Measurements from ENCODE around the gene GPX7. TPM values are rescaled to one million over a fixed set of nuclear protein-coding genes. Genes with fewer than 3 reads are reported as not detected.

GPX7 gene
- total and polyA plus RNA-seq, 5 donors = 9.4 to 13.9 (median 11.8) TPM

GRCh38 chr1:52651904-52652303 lies 49.7 kb downstream of the GPX7 start:
- no peaks in the 10 kb centered on the region for H3K4me1 ChIP-seq (ENCODE audit: control insufficient read depth, insufficient read depth, low read length)
- H3K27me3 ChIP-seq (ENCODE audit: control insufficient read depth, insufficient read depth) = no peaks in the 10 kb centered on the region
- no peak overlapping the region for H3K27ac ChIP-seq (ENCODE audit: low read length)
- DNase-seq (no peak), ATAC-seq (no peak)
- no peaks in the 10 kb centered on the region for H3K9me3 ChIP-seq (ENCODE audit: control insufficient read depth, low read length)
- 84% methylated on average over 1 of the region's 1 CpG for WGBS
- intact Hi-C loops (cut with DNase I) = no loop called here
- H3K4me3 ChIP-seq (ENCODE audit: low read length) = no peak overlapping the region

GRCh38 chr1:52653207-52653849 lies 51.2 kb downstream of the GPX7 start:
- intact Hi-C loops (cut with DNase I) = no loop called here
- no peak overlapping the region for H3K4me3 ChIP-seq (ENCODE audit: low read length)
- ATAC-seq (no peak), DNase-seq (no peak)
- 93% methylated on average over 5 of the region's 5 CpGs for WGBS
- H3K27ac ChIP-seq (ENCODE audit: low read length) = no peak overlapping the region
- H3K4me1 ChIP-seq (ENCODE audit: control insufficient read depth, insufficient read depth, low read length) = no peaks in the 10 kb centered on the region
- no peaks in the 10 kb centered on the region for H3K27me3 ChIP-seq (ENCODE audit: control insufficient read depth, insufficient read depth)
- no peaks in the 10 kb centered on the region for H3K9me3 ChIP-seq (ENCODE audit: control insufficient read depth, low read length)

- H3K27me3 ChIP-seq (ENCODE audit: control insufficient read depth, insufficient read depth) = no peaks in the 10 kb centered on the region
- intact Hi-C loops (cut with DNase I) = no loop called here
- DNase-seq (no peak), ATAC-seq (no peak)
- peaks cover 2% of the 10 kb centered on the region for H3K4me1 ChIP-seq (ENCODE audit: control insufficient read depth, insufficient read depth, low read length)
- no peak overlapping the region for H3K4me3 ChIP-seq (ENCODE audit: low read length)
- no peaks in the 10 kb centered on the region for H3K9me3 ChIP-seq (ENCODE audit: control insufficient read depth, low read length)
- H3K27ac ChIP-seq (ENCODE audit: low read length) = no peak overlapping the region
Observed at GRCh38 chr1:52654063-52654462, 51.9 kb downstream of the GPX7 start.

GRCh38 chr1:52657702-52658101 lies 55.5 kb downstream of the GPX7 start:
- WGBS = 92% methylated on average over 3 of the region's 3 CpGs
- DNase-seq = no peak
- H3K4me3 ChIP-seq (ENCODE audit: low read length) = no peak overlapping the region
- H3K27ac ChIP-seq (ENCODE audit: low read length) = no peak overlapping the region
- ATAC-seq = no peak
- H3K4me1 ChIP-seq (ENCODE audit: control insufficient read depth, insufficient read depth, low read length) = peaks cover 3% of the 10 kb centered on the region
- intact Hi-C loops (cut with DNase I) = no loop called here
- H3K9me3 ChIP-seq (ENCODE audit: control insufficient read depth, low read length) = no peaks in the 10 kb centered on the region
- no peaks in the 10 kb centered on the region for H3K27me3 ChIP-seq (ENCODE audit: control insufficient read depth, insufficient read depth)

Other genes starting within 250 kb of the GPX7 start
- gene CC2D1B, start 236.2 kb upstream of the GPX7 start, total RNA-seq = 10 to 100 TPM; 15.6 to 20.1 (median 17.8) TPM
- 13.1 TPM for gene CC2D1B, start 236.2 kb upstream of the GPX7 start, polyA plus RNA-seq
- under 1 TPM; 0.08 to 0.47 (median 0.23) TPM for gene ORC1, start 197.9 kb upstream of the GPX7 start, total RNA-seq
- 0.07 TPM for gene ORC1, start 197.9 kb upstream of the GPX7 start, polyA plus RNA-seq
- gene PRPF38A, start 197.8 kb upstream of the GPX7 start, total RNA-seq = 10 to 100 TPM; 18.0 to 26.3 (median 23.6) TPM
- gene PRPF38A, start 197.8 kb upstream of the GPX7 start, polyA plus RNA-seq = 9.2 TPM
- 10 to 100 TPM; 36.1 to 41.1 (median 38.8) TPM for gene TUT4, start 49.3 kb upstream of the GPX7 start, total RNA-seq
- gene TUT4, start 49.3 kb upstream of the GPX7 start, polyA plus RNA-seq = 20.4 TPM
- gene SHISAL2A, start 30.8 kb downstream of the GPX7 start, total RNA-seq = not detected
- not detected for gene SHISAL2A, start 30.8 kb downstream of the GPX7 start, polyA plus RNA-seq
- 10 to 100 TPM; 14.9 to 16.4 (median 15.5) TPM for gene COA7, start 96.0 kb downstream of the GPX7 start, total RNA-seq
- 6.5 TPM for gene COA7, start 96.0 kb downstream of the GPX7 start, polyA plus RNA-seq
- gene ZYG11B, start 124.1 kb downstream of the GPX7 start, total RNA-seq = 10 to 100 TPM; 41.9 to 58.7 (median 54.7) TPM
- 17.8 TPM for gene ZYG11B, start 124.1 kb downstream of the GPX7 start, polyA plus RNA-seq
- under 1 TPM in 1 of 4 donors, not detected in 3; 0.06 TPM for gene ZYG11A, start 240.4 kb downstream of the GPX7 start, total RNA-seq
- gene ZYG11A, start 240.4 kb downstream of the GPX7 start, polyA plus RNA-seq = 0.02 TPM